ENCODE measurements around the gene USH2A.

Gene USH2A

DNA sequence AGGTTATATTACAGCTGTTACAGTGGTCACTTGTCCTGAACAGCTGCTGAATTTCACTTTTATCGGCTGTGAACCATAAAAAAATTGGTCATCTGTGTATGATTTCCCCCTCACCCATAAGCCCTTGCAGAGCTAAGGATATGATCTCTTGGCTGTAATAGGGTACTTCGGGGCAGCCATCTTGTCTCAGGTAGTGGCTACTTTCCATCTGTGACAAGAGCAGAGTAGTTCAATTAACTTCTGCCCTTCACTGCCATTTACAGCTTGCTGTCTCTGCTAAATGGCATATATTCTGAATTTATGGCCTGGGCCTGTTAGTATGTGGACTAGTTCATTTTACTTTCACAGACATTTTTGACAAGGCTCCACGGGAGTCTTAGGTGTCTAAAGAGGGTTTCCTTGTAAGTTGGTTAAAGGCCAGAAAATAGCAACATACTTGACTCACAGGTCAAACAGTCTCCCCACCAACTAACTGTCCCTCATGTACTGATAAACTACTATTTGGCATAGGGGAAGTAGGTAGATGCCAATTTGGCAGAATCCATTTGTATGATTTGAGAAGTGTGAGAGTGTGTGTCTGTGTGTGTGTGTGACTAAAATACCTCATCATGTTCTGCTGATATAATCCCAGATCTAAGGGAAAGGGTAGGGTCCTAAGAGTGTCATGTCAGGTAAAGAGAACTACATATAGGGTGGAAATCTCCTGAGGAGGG lies 704.5 kb downstream of the USH2A start:
- no peak overlapping the region for H3K4me3 ChIP-seq (ENCODE audit: low read depth, low read length)
- no peak overlapping the region for H3K27ac ChIP-seq
- no peak for DNase-seq
- no peaks in the 10 kb centered on the region for H3K27me3 ChIP-seq (ENCODE audit: insufficient read depth, low read depth, severe bottlenecking)
- TF ChIP-seq, protein P1, sequence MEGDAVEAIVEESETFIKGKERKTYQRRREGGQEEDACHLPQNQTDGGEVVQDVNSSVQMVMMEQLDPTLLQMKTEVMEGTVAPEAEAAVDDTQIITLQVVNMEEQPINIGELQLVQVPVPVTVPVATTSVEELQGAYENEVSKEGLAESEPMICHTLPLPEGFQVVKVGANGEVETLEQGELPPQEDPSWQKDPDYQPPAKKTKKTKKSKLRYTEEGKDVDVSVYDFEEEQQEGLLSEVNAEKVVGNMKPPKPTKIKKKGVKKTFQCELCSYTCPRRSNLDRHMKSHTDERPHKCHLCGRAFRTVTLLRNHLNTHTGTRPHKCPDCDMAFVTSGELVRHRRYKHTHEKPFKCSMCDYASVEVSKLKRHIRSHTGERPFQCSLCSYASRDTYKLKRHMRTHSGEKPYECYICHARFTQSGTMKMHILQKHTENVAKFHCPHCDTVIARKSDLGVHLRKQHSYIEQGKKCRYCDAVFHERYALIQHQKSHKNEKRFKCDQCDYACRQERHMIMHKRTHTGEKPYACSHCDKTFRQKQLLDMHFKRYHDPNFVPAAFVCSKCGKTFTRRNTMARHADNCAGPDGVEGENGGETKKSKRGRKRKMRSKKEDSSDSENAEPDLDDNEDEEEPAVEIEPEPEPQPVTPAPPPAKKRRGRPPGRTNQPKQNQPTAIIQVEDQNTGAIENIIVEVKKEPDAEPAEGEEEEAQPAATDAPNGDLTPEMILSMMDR (IDR thresholded peaks at IDR 0.05; ENCODE audit: low read depth, low read length), result no peak
- H3K9me3 ChIP-seq (ENCODE audit: severe bottlenecking), result no peaks in the 10 kb centered on the region
- H3K36me3 ChIP-seq, result no peaks in the 10 kb centered on the region

DNA sequence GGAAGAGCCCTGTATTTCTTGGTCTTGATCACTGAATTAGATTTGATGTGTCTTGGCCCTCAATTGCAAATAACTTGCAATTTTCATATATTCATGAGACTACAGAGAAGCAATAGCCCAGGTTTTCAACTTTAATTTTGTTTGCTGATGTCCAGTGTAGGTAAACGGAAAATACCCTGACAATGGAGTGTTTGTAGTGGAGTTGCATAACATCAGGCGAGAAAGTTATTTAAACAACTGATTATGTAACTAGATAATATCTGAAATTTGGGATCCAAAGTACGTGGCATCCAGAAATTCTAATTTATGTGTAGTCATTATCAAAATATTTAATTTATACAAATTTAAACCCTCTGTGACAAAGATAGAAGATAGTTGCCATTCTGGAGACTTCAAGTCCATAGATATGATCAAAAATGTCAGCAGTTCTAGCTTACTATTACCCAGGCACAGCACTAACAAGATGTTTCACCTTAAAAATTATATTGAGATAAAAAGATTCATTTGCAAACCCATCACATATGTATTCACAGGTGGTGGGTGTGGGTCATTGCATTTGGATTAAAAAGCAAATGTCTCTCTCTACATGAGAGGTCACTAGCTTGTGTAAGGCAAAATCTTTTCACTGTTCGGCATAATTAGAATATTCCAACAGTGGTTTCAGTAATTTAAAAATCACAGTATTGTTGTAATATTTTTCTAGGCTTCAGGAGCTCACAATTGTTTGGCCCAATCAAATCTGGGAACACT lies 705.4 kb downstream of the USH2A start:
- H3K27ac ChIP-seq, result no peak overlapping the region
- H3K9me3 ChIP-seq (ENCODE audit: severe bottlenecking), result no peaks in the 10 kb centered on the region
- no peaks in the 10 kb centered on the region for H3K27me3 ChIP-seq (ENCODE audit: insufficient read depth, low read depth, severe bottlenecking)
- no peak overlapping the region for H3K4me3 ChIP-seq (ENCODE audit: low read depth, low read length)
- no peak for DNase-seq
- H3K36me3 ChIP-seq, result no peaks in the 10 kb centered on the region
- TF ChIP-seq, protein P1 (IDR thresholded peaks at IDR 0.05; ENCODE audit: low read depth, low read length), result no peak

DNA sequence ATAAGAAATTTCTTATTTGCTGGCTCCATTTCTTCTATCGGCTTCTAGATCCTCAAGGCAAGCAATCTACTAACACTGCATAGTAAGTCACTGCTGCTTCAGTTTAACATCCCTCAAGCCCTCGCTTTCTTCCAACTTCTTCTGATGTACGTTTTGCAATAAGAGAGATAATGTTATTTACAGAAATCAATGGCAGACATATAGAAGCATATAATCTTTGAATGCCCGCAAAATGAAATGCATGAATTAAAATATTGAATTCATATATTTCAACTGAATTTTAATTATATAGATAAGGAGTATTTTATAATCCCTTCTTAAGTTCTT lies 712.4 kb downstream of the USH2A start:
- no peak for DNase-seq
- Histone ChIP-seq H3K36me3 (no peaks in the 10 kb centered on the region), H3K27me3 (ENCODE audit: insufficient read depth, low read depth, severe bottlenecking) (no peaks in the 10 kb centered on the region), H3K27ac (no peak overlapping the region), H3K4me3 (ENCODE audit: low read depth, low read length) (no peak overlapping the region), H3K9me3 (ENCODE audit: severe bottlenecking) (no peaks in the 10 kb centered on the region)
- TF ChIP-seq, protein P1 (IDR thresholded peaks at IDR 0.05; ENCODE audit: low read depth, low read length), result no peak

DNA sequence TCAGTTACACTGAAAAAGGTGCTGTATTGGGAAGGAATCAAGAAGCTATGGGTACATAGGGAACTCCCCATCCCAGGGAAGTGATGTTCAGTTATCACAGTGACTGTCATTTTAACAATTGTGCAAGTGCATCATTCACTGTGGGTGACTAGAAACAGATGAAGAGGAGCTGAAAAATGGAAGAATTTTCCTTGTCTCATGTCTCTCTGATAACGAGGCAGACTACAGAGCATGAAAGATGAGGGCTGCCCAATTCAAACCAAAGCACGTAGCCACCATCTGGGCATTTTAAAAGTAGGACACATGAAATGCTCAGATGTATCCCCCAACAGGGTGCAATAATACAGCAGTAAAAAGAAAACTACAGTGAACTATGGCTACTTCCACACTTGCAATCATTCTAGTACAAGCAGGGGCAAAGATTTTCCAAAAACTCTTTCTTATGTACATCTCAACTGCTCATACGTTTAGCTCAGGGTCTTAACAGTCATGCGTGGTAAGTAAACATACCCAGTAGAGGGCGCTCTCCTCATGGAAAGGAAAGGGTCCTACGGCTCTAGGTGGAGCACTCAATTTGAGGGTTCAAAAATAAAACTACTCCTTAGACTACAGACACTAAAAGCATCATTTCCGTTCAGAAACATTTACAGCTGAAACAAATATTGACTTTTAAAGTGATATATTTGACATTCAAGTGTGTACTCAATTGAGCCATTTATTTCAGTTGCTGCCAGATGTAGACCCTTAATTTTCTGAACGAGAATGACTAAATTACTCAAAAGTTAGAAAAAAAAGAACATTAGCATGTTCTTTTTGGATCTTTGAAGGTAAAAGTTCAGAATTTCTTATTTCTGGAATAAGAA lies 713.0 kb downstream of the USH2A start:
- Histone ChIP-seq H3K27me3 (ENCODE audit: insufficient read depth, low read depth, severe bottlenecking) (no peaks in the 10 kb centered on the region), H3K9me3 (ENCODE audit: severe bottlenecking) (no peaks in the 10 kb centered on the region), H3K4me3 (ENCODE audit: low read depth, low read length) (no peak overlapping the region), H3K27ac (no peak overlapping the region), H3K36me3 (no peaks in the 10 kb centered on the region)
- TF ChIP-seq, protein P1 (IDR thresholded peaks at IDR 0.05; ENCODE audit: low read depth, low read length), result peak; percentile 90
- peak; percentile 83 for DNase-seq

DNA sequence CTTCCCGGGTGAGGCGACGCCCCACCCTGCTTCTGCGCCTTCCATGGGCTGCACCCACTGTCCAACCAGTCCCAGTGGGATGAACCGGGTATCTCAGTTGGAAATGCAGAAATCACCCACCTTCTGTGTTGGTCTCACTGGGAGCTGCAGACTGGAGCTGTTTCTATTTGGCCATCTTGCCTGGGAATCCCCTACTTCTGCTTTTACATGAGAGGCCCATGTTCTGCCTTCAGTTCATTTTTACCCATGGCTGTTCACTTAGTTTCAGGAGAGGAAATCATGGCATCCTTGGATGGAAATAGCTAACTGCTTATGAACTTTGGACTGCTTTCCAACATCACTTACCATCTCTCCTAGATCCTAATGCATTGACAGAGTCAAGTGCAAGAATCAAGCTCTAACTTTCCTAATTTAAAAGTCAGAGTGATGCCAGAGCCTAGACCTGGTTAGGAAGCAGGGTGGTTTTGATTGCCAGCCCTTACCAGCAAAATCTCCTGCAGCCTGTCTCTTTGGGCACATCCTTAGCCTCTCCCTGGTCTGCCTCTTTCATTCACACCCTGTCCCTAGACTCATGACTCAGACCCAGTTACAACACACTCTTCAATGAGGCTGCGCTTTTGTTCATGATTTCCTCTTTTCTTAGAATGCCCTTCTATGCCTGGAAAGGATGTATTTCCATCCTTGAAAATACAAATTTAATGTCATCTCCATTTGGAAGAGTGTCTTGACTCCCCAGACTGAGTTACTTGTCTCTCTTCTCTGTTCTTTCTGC lies 719.0 kb downstream of the USH2A start:
- no peak for DNase-seq
- H3K4me3 ChIP-seq (ENCODE audit: low read depth, low read length), result no peak overlapping the region
- H3K36me3 ChIP-seq, result no peaks in the 10 kb centered on the region
- TF ChIP-seq, protein P1 (IDR thresholded peaks at IDR 0.05; ENCODE audit: low read depth, low read length), result no peak
- H3K9me3 ChIP-seq (ENCODE audit: severe bottlenecking), result no peaks in the 10 kb centered on the region
- H3K27me3 ChIP-seq (ENCODE audit: insufficient read depth, low read depth, severe bottlenecking), result no peaks in the 10 kb centered on the region
- no peak overlapping the region for H3K27ac ChIP-seq

Measured in WERI-Rb-1 (cell line).